PC-9 (cell line): ENCODE data around the gene EYA3.

Experiments used
- EZH2 ChIP-seq: fragments of 200-600 bp; sonication (generic); IDR thresholded peaks from 2 replicates; pipeline ENCODE4 v1.8.0; 2017; ENCODE audit warnings: antibody characterized with exemption, low read depth
- TF ChIP-seq, protein P1 (sequence below): fragments of 200-600 bp; sonication (generic); conservative IDR thresholded peaks from 2 replicates; pipeline ENCODE4 v1.6.1; 2017; ENCODE audit warnings: mixed run types, antibody characterized with exemption, mild to moderate bottlenecking, moderate library complexity

- TF ChIP-seq, protein P1, sequence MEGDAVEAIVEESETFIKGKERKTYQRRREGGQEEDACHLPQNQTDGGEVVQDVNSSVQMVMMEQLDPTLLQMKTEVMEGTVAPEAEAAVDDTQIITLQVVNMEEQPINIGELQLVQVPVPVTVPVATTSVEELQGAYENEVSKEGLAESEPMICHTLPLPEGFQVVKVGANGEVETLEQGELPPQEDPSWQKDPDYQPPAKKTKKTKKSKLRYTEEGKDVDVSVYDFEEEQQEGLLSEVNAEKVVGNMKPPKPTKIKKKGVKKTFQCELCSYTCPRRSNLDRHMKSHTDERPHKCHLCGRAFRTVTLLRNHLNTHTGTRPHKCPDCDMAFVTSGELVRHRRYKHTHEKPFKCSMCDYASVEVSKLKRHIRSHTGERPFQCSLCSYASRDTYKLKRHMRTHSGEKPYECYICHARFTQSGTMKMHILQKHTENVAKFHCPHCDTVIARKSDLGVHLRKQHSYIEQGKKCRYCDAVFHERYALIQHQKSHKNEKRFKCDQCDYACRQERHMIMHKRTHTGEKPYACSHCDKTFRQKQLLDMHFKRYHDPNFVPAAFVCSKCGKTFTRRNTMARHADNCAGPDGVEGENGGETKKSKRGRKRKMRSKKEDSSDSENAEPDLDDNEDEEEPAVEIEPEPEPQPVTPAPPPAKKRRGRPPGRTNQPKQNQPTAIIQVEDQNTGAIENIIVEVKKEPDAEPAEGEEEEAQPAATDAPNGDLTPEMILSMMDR, result no peak
- no peak for TF ChIP-seq EZH2
Measured at GRCh38 chr1:28136169-28136921, 47.9 kb upstream of the EYA3 start.
